NCI-H2196 (cell line): Measurements from ENCODE around the gene CADPS.

Experiments used
- DNase-seq: peaks from one replicate; lab custom pipeline; 2025; ENCODE audit not compliant: unreplicated experiment; lab: John Stamatoyannopoulos, UW

CADPS gene

DNA sequence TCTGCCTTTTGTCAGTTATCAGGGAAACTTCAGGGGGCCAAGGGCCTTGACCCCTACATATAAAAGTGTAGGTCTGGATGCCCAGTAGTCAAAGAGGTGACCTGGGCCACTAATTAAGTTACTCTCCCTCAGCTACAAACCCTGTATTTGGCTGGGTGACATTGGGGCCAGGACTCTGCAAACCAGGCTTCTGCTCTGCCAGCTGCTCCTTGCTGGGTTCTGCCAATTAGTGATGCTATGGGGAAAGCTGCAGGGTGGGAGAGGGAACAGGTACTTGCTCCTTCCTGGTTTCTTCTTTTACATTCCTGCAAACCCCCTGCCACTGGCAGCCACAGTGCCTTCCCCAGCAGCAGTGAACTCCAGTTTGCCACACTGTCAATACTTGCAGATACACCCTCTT is 179.2 kb downstream of the CADPS start:
- no peak for DNase-seq

DNA sequence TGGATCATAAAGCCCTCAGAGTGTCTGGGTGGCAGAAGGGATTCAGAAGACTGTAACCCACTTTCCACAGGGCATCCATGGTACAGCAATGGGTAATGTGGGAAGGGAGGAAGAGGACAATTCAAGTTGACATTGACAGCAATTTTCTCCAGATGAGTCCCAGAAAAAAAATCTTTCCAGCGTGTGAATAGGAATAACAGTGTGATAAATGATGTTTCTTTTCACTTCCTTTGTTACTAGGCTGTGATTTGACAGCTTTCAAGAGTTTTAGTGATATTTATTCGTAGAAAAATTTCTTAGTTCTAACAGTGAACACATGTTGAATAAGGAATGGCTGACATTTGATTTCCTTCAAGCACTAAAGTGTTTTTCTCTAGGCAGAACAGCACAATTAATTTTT is 186.4 kb downstream of the CADPS start:
- no peak for DNase-seq

DNA sequence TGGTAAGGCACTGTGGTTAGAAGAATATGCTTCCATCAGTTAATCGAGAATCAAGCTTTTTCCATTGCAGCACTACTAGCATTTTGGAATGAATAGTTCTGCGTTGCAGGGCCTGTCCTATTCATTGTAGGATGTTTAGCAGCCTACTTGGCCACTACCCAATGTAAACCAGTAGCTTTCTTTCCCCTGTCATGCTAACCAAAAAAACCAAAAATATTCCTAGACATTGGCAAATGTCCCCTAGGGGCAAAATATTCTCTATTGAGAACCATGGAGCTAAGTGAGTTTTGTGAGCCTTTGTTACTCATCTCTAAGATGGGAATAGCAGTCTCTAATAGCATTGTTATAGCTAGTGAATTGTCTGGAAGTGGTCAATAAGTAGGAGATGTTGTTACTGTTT is 187.2 kb downstream of the CADPS start:
- no peak for DNase-seq

DNA sequence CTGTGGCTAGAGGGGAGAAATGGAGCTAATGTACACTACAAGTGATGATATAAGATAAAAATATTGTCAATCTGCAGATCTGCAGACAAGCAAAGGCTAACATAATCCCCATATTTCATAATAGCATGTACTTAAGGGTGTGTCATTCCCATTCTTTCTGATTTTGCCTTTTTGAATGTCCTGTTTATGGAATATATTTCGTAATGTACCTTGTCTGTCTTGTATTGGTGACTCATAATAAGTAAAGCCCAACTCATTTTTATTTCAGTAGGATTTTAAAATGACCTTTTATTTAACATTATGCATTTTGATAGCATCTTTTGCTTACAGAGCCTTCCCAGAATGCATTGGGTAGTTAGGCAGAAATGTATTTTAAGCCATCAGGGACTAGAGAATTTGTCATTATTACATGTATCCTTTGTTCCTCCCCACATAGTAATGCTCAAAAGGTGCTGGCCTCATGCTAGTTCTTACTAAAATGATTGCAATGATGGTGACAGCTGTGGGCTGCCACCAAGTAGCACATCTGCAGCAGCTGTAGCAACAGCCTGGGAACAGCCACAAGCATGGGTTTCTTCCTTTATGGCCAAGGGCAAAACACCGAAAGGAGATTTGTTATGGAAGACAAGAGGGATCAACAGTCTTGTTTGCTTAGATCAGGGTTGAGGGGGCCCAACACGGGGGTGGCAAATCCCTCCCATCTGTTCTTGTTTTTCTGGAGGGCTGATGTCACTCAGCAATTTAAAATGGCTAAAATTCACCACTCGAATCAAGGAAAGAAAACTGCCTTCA is 188.5 kb downstream of the CADPS start:
- no peak for DNase-seq

DNA sequence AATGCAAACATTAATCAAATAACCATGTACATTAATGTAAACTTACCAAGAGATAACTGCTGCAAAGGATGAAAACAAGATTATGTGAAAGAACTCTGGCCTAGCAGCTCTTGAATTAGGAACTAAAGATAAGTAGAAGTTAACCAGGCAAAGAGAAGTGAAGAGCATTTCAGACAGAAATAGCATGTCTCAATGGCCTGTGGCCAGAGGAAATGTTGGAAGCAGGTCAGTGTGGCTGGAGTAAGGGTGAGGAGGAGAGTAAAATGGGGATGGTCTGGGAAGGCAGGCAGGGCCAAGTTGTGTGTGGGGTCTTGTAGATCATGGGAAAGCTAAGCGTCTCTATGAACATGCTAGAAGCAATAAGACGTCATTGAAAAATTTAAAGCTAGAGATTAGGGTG is 192.4 kb downstream of the CADPS start:
- no peak for DNase-seq

DNA sequence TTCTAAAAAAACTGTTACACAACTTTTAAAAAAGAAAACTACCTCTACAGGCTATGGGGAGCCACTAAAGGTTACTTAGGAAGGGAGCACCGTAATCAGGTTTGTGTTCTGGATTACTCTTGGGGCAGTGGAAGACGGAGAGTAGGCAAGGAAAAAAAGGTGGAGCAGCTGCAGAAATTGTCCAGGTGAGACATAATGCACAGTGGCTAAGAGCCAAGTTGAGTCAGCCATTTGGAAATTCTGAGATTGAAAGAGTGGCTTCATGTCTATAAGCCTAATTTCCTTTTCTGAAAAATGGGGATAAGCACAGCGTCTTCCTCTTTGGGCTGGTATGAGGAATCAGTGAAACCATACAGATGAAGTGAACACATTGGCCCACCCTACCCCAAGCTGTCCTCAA is 195.2 kb downstream of the CADPS start:
- DNase-seq: no peak

DNA sequence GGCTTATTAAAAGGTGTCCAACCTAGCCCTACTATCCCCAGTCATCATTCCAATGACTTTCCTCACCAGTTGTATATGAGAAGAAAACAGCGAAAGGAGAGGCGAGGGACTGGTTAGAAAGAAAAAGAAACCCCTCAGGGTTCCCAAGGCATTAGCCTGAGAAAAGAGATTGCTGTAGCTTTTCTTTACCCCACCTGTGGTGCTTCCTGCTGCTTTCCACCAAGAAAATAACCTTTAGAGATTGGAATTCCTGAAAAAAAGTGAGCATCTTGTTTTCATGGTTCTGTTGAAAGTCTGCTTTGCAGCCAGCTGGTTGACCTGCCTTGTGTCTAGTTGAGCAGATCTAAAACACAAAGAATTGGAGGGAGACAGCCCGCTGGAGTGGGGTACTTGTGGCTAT is 196.4 kb downstream of the CADPS start:
- no peak for DNase-seq

DNA sequence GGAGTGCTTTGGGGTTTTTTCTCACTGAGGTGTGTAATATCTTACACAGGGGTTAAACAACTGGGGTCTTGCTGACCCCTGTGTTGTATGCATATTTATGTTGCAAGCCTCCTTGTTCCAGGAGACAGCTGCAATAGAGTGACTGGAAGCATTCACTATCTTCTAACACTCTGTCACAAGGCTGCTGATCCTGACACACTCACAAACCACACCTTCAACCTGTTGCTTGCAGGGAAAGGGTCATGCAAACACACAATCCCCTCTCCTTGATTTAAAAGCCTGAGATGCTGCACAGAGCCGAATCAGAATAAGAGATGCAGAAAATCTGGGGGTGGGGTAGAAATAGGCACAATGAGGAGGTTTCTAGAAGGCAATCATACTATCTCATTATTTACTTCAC is 197.3 kb downstream of the CADPS start:
- no peak for DNase-seq

DNA sequence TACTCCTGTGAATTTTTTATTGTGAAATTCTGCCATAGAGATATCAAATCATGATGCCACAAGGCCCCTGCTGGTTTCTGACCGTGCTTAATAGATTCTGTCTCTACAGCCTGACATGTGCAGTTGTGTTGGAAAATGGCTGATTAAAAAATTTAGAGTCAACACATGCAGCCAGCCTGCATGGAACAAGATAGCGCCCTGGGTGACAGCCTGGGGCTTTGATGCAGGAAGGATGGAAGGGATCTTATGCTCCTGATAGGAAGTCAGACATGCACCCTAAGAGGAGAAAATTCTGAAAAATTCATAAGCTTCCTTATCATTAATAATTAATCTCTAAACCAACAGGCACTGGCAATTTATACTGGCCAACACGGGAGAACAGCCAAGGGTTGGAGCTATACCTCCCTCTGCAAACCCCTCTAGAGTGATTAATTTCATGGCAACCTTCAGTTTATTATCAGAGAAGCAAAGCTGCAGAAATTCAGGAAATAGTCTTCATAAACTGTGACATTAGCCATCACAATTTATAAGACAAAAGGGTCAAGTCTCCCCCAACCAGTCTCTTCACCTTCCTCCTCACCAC is 198.4 kb downstream of the CADPS start:
- no peak for DNase-seq

DNA sequence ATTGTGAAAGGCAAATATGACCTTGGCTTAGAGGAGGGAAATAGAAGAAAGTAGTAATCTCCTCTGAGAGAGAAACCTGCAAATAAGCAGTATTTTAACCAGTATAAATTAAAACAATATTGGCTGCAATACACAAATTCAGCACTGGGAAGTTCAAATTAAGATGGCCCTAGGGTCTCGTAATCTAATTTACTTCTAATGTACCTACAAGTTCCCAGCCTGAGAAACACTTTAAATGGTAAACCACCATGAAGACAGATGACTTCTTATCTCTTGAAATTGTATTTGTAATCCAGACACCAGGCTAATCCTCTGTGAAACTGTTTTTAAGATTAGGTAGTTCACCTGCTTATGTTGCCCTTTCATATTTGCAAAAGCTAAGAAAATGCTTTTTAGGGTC is 199.7 kb downstream of the CADPS start:
- no peak for DNase-seq

DNA sequence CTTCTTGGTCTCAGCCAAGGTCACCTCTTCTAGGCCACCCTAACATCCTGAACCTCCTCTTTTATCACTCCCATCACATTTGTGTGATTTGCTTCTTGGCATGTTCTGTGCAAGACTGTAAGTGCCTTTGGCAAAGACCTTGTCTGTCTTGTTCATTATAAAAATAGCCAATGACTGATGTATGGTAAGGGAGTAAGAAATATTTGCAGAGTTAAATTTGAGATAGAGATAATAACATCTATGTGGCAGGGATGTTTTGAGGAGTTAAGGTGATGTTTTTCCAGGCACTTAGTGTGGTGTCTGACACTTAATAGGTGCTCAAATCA is 202.3 kb downstream of the CADPS start:
- DNase-seq: no peak

DNA sequence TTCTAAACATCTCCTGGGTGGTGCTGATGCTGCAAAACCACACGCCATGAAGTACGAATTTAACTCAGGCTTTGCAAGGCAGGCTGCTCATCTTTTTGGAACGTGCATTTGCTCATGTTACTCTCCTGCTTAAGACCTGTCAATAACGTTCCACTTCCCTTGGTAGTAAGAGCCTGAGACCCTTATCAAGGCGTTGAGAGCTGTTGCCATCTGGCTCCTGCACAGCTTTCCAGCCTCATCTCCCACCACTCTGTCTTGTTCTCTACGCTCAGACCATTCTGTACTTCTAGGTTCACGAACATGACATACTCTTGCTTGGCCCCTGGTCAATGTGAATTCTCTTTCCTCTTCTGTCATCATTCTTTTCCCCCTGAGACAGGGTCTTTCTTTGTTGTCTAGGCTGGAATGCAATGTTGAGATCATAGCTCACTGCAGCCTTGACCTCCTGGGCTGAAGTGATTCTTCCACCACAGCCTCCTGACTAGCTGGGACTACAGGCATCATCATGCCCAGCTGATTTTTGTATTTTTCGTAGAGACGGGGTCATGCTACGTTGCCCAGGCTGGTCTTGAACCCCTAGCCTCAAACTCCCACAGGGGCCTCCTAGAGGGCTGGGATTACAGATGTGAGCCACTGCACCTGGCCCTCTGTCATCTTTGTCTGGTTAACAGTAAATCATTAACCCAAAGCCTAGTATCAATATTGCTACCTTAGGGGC is 202.8 kb downstream of the CADPS start:
- DNase-seq: no peak

DNA sequence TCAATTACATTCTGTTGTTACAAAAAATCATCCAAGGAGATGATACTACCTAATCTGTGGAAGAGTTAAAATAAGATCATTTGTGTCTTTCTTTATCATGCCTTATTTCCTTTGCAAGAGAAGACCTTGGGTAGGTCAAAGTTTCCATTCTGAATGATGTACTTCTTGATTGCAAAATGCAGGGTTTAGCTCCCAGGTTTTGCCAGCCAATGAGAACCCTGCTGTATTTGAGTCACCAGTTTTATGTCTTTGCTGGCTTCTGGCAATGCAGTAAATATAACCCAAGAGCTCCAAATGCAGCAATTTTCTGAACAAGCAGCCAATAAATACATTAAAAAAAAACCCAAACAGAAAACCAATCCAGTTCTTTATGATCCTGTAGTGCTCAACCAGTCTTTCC is 204.9 kb downstream of the CADPS start:
- no peak for DNase-seq

DNA sequence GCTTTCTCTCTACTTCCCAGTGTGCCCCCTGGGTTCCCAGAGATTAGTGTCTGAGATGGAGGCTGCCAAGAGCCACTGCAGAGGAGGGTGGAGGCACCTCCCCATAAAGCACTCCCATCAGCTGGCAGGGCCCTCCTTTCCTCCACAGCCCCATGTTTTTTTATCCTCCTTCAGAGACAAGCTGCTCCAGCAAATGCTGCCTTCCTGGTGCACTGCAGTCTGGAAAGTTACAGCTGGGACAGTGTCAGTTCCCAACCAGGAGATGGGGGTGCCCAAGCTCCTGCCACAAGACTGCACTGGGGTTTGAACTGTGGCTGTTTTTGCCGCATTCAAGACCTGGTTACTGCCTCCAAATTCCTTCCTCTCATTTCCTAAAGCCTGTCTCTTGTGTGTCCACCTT is 206.1 kb downstream of the CADPS start:
- no peak for DNase-seq

DNA sequence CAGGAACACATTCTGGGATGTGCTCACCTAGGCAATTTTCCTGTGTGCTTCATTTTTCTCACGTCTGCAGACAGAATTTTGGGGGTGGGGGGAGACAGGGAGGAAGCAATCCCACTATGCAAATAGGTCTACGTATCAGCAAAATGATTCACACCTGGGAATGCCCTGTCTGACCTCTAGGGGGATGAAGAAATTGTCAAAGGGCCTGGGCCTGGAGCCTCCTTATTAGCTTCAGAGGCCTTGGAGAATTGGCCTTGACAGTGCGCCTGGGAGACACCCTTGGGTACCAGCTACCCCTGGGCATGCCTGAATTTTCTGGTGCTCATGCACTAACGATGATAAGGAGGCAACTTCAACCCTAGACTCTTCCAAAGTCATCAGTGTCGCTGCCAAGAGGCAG is 207.5 kb downstream of the CADPS start:
- no peak for DNase-seq

DNA sequence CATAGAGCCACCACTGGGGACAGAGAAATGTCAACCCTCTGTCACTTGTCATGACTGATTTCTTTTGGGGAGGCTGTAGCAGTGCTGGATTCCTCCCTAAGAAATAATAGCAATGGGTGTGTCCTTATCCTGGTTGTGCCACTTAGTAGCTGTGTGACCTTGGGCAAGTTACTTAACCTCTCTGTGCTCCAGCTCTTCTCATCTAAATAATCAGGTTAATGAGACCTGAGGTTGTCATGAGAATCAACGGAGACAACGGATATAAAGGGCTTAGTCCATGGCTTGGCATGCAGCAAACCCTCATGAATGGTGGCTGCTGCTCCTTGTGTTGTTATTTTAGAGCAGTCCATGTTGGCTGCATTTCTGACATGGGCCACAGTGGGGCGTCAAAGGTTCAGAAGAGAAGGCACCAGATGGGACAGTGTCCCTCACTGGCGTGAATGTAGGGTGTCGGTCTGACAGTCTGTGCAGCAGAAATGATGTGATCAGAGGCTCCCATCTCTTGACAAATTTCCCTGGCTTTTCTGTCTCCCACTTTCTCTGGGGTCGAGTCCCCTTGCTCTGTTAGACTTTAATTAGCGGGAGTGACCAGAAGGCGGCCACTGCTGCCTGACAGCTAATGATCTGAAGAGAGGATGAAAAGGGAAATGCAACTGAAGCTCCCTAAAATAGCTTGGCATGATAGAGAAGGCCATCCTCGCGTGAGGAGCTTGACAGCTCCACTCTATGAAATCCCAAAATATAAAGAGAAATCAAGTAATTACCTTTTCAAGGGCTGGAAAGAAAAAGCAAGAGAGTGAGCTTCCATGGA is 209.4 kb downstream of the CADPS start:
- no peak for DNase-seq

DNA sequence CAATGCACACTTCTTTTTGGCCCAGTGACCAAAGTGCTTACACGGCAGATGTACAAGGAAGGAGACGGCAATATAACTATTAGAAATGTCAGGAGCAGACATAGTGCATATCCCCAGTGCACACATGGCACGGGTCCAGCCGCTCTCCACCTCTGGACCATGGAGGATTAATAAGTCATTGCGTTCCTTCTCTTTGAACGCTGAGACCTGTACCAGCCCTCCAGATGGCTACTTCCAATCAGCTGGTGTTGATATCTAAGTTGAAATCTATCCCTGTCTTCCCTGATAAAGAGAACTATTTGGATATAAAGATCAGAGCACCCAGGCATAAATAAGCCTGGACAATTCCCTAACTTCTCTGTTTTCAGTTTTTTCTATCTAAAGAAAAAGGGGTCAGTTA is 212.5 kb downstream of the CADPS start:
- no peak for DNase-seq

DNA sequence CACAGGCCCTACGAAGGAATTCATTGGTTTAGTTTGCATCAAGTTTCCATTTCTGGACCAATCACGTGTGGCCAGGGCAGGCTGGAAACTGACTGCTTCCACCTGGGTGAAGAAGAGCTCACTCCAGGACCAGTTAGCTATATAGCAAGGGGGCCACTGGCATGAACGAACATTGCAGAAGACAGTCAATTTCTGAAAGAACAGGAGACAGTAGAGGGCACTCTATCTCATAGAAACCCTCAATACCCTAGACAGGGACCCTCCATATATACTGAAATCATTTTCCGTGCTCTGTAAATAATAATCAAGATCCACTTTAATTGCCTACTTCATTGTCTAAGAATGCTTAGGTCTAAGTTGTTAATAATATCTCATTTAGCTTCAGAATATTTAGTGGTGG is 215.6 kb downstream of the CADPS start:
- no peak for DNase-seq

DNA sequence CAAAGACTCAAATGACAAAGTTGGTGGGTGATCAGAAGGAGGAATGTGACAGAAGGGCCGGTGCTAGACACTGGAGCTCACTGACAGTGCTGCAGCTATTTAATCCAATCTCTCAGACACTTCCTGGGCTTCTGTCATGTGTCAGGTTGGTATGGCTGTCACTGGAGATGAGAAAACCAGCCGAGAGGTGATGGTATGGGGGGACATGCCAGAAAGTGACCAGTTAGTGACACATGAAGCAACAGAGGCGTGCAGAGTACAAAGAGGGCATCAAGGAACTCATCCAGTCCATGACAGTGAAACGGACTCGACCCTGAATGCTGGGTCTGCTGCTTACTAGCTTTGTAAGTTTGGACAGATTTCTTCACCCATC is 219.5 kb downstream of the CADPS start:
- no peak for DNase-seq

DNA sequence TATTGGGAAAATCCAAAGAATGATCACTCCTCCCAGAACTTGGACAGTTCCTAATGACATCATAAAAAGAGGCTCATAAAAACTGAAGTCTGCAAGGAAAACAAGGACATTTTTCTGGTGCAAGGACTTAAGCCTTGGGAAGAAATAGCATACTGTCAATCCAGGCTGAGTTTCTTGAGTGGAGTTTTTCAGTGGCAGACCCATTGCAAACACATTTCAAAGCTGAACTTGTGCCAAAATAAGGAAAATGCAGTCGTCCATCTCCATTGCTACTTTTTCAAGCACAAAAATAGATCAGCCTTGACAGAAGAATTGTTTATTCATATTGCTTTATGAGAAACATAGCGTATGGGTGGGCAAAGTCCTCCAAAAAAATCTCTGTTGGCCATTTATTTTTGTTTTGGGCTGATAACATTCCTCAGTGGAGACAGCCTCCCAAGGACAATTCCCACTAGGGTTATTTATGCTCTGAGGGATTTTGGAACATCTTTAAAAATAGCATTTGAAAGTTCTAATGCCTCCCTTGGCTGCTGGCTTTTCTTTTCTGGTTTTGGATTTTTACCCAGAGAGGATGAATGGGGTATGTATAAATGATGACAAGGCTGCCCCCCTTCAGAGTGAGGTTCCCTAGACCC is 220.0 kb downstream of the CADPS start:
- no peak for DNase-seq

DNA sequence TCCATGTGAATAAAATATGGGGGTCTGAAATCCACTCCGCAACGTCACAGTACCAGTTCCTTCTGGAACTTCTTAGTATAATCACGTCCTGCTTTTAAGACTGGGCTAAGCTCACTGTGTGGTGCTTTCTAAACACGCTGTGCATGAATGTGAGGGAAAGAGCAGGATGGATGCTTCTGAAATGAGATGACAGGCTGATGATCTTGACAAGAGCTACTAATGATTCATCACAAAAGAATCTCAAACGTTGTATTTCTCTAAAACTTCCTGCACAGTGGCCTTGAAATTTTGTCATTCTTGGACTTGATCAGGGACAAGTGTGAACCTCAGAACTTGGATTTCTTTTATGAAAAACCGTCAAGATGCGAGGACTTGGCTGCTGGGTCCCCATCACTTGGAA is 221.4 kb downstream of the CADPS start:
- no peak for DNase-seq
